Measurements from ENCODE around the gene CELSR2. TPM values are rescaled to one million over a fixed set of nuclear protein-coding genes. Genes with fewer than 3 reads are reported as not detected.

Gene CELSR2
- total RNA-seq, 6 experiments from 2014 or later: 1.3 to 3.3 (median 3.0) TPM

- DNase-seq: no peak
- 86% methylated on average over 2 of the region's 2 CpGs for WGBS (ENCODE audit: insufficient coverage, low coverage, low lambda C conversion rate, missing lambda C conversion rate)
- ATAC-seq: no peak
- Histone ChIP-seq H3K4me3 (no peak overlapping the region), H3K4me1 (peaks cover 0 to 22% (median 5%) of the 10 kb centered on the region in 4 donors), H3K36me3 (no peaks in the 10 kb centered on the region), H3K27me3 (no peaks in the 10 kb centered on the region), H3K9me3 (no peaks in the 10 kb centered on the region), H3K27ac (no peak overlapping the region)
- TF ChIP-seq CTCF (IDR thresholded peaks at IDR 0.05) (no peak), POLR2A (IDR thresholded peaks at IDR 0.05) (no peak)
- intact Hi-C loops (cut with DNase I): no loop called here
Observed at GRCh38 chr1:109312246-109312645, 62.9 kb downstream of the CELSR2 start.

GRCh38 chr1:109312978-109313775 is 63.8 kb downstream of the CELSR2 start:
- 23% methylated on average over 12 of the region's 12 CpGs for WGBS (ENCODE audit: insufficient coverage, low coverage, low lambda C conversion rate, missing lambda C conversion rate)
- H3K4me3 ChIP-seq: no peak overlapping the region
- H3K27me3 ChIP-seq: no peaks in the 10 kb centered on the region
- no peaks in the 10 kb centered on the region for H3K9me3 ChIP-seq
- H3K4me1 ChIP-seq: peaks cover 0 to 22% (median 5%) of the 10 kb centered on the region in 4 donors
- H3K27ac ChIP-seq: peak overlapping the region in 1 of 3 donors; percentile 39
- DNase-seq: peak in 1 of 3 donors; percentile 66
- H3K36me3 ChIP-seq: no peaks in the 10 kb centered on the region
- TF ChIP-seq POLR2A (IDR thresholded peaks at IDR 0.05): no peak
- TF ChIP-seq CTCF (IDR thresholded peaks at IDR 0.05): no peak
- intact Hi-C loops (cut with DNase I): no loop called here
- ATAC-seq: peak; percentile 55 to 81 (median 70)

- no peak for DNase-seq
- Histone ChIP-seq H3K4me3 (no peak overlapping the region), H3K27me3 (no peaks in the 10 kb centered on the region), H3K9me3 (no peaks in the 10 kb centered on the region), H3K27ac (no peak overlapping the region), H3K36me3 (no peaks in the 10 kb centered on the region), H3K4me1 (peaks cover 0 to 18% (median 0%) of the 10 kb centered on the region in 4 donors)
- no peak for ATAC-seq
- TF ChIP-seq CTCF (IDR thresholded peaks at IDR 0.05) (no peak), POLR2A (IDR thresholded peaks at IDR 0.05) (no peak)
- WGBS (ENCODE audit: insufficient coverage, low coverage, low lambda C conversion rate, missing lambda C conversion rate): no CpG with 5 or more reads among the region's 1 CpG
- intact Hi-C loops (cut with DNase I): no loop called here
Observed at GRCh38 chr1:109314795-109315194, 65.5 kb downstream of the CELSR2 start.

- no peak for ATAC-seq
- H3K4me1 ChIP-seq: peaks cover 0 to 14% (median 0%) of the 10 kb centered on the region in 4 donors
- no peak overlapping the region for H3K27ac ChIP-seq
- no peak for TF ChIP-seq POLR2A (IDR thresholded peaks at IDR 0.05)
- no peak for TF ChIP-seq CTCF (IDR thresholded peaks at IDR 0.05)
- DNase-seq: no peak
- no peak overlapping the region for H3K4me3 ChIP-seq
- 83% methylated on average over 1 of the region's 4 CpGs for WGBS (ENCODE audit: insufficient coverage, low coverage, low lambda C conversion rate, missing lambda C conversion rate)
- intact Hi-C loops (cut with DNase I): no loop called here
- no peaks in the 10 kb centered on the region for H3K36me3 ChIP-seq
- no peaks in the 10 kb centered on the region for H3K27me3 ChIP-seq
- H3K9me3 ChIP-seq: no peaks in the 10 kb centered on the region
Observed at GRCh38 chr1:109315288-109315687, 65.9 kb downstream of the CELSR2 start.

Measured in right lobe of liver (tissue), 6 donors.